NCI-H1694 treated with DMSO at 0.1 percent for 48 hours (cell line): ENCODE measurements around the gene KRTAP5-2.
A peak's percentile ranks its signal among the peaks of the same experiment; 100 is the strongest.

Experiments
- DNase-seq: peaks from one replicate; lab custom pipeline; 2025; lab: John Stamatoyannopoulos, UW

KRTAP5-2 gene

DNA sequence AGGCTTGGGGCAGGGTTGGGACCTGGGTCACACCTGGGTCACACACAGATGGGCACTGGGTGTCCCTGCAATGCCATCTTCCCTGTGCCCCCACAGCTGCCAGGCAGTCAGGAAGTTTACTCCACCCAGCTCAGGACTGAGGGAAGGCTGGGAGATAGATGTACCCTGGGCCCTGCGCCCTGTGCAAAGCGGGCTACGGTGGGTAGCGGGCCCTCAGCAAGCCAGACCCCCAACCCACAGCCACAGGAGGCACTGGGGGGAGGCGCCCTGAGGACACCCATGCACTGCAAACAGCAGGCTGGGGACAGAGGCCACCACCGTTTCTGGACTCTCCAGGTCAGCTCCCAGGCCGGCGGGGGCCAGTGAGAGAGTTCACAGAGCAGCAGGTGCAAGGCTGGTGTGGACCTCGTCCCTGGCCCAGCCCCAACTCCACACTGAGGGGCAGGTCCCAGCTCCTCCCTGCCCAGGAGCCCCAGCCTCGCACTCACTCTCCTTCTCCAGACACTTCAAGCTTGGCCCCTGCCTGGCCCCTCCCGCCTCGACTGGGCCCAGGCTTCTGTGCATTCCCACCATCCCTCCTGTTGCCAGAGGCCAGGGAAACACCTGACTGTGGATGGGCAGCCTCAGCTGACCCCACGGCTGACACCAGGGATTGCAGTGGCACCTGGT is 30.9 kb downstream of the KRTAP5-2 start:
- DNase-seq = no peak

DNA sequence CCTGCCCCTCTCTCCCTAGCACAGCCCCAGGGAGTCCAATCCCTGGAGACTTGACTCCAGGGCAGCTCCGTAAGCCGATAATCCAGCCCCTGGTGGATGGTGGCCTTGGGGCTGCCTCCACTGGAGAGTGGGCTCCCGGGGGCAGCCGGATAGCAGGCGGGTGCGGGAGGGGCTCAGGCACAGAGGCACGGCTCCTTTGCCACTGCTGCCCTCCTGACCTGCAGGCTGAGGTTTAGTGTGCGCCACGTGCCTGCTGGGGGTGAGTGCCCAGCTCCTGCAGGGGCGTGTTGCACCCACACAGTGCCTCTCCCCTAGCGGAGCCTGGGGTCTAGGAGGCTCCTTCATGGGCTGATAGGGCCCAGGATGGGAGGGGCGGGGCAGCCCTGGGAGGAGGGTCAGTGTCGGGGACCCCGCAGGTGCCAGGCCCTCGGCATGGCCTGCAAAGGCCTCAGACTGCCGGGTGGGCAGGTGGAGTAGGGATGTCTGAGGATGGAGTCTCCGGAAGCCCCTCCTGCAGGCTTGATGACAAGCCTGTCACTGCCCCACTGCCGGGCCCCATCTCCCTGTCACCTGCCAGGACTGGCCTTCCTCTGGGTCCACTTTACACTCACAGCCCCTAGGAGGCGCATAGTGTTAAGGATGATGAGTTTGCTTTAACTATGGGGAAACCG is 31.6 kb downstream of the KRTAP5-2 start:
- no peak for DNase-seq

GRCh38 chr11:1565904-1566247 is 32.2 kb downstream of the KRTAP5-2 start:
- no peak for DNase-seq

- DNase-seq = no peak
Observed at GRCh38 chr11:1565173-1565903, 32.8 kb downstream of the KRTAP5-2 start.

- peak; percentile 50 for DNase-seq
Observed at GRCh38 chr11:1564535-1565172, 33.4 kb downstream of the KRTAP5-2 start.

GRCh38 chr11:1563697-1564534 is 34.2 kb downstream of the KRTAP5-2 start:
- DNase-seq = peak; percentile 39

DNA sequence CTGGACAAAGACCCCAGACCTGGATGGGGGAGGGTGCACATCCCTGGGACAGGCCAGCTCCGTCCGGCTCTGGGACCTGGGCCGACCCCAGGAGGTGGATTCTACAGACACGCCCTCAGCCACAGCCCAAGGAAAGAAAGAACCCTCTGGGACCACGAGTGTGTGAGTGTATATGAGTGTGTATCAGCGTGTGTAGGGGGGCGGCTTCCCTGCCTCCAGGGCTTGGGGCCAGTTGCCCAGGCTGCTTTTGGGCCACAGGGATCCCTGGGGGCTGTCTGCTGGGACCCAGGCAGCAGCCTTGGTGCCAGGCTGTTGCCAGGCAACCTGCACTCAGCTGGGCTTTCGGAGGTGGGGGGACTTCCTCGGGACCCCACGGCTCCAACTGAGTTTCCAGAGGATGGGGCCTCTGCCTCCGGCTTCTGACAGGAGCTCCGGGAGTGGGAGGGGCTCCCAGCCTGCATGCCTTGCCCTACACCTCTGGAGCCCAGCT is 34.9 kb downstream of the KRTAP5-2 start:
- no peak for DNase-seq

DNA sequence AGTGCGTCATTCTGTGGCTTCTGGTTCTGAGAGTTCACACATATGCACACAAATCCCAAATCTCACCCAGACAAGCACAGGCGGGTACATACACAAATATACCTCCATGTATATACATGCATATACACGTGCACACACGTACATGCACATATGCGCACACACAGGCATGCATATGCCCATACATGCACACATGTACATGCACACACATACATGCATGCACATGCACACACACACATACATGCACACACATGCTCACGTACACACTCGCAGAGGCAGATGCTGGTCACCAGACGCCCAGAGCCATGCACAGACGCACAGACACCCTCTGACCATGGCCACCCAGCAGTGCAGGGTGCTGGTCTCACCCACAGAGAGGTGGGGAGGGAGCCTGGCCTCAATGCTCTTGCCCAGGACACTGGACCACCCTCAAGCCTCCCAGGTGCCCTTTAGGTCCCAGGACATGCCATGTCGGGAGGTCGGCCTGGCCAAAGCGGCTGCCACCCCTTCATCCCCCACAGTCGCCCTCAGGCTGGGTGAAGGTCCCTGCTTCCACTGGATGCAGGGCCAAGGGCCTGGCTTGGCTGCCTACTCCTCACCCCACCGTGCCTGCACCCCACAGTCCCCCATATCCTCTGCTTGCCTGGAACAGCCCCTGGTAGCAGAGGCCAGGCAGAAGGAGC is 35.5 kb downstream of the KRTAP5-2 start:
- DNase-seq = no peak

- no peak for DNase-seq
Observed at GRCh38 chr11:1561955-1562354, 36.1 kb downstream of the KRTAP5-2 start.

DNA sequence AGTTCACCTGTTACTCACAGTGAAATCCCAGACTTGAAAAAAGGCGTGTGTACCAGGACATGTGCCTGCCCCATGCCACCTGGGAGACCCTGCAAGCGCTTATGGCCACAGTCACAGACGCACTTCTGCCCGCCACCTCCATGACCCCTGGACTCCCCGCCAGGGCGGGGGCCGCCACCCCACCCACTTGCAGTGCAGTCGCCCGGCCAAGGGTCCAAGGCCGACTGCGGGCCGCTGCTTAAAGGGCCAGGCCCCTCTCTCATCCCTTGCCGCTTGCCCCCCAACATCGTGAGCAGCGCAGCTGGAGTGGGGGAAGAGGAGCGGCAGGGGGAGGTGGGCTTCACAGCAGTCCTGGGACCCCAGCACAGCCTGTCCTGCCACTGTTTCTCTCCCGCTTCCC is 36.8 kb downstream of the KRTAP5-2 start:
- DNase-seq = no peak

- DNase-seq = no peak
Observed at GRCh38 chr11:1560649-1561251, 37.3 kb downstream of the KRTAP5-2 start.

- DNase-seq = no peak
Observed at GRCh38 chr11:1560002-1560648, 38.0 kb downstream of the KRTAP5-2 start.

DNA sequence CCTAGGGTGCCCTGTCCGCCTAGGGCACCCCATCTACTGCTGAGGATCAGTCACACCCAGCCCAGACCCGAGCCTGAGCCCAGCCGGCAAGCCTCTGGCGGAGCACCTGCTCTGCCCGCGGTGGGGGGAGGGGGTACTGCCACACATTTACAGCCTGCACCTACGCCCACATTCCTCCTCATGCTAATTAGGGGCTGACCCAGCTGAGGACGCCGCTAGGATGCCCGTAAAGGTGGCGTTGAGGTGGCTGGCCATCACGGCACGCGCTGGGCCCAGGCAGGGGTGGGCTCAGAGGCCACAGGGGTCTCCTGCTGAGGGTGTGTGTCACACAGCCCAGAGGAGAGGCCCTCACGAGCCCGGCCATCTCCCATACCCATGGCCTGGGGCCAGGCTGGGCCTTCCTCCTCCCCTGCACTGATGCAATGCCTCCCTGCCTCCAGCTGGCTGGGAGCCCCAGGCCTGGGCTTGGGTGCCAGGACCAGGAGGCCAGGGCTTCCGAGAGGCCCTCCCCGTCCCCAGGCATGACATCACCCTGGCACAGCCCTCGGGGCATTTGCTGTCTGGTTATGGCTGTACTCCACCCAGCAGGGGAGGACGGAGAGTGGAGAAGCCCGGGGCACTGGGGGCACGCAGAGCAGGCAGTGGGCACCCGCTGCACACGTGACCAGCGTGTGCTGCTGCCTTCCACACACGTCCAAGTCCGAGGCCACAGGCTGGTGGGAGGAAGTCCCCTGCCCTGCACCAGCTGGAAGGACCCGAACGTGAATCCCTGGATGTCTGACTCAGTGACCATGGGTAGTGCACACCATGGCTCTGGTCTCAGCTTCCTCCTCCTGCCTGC is 38.8 kb downstream of the KRTAP5-2 start:
- no peak for DNase-seq

- no peak for DNase-seq
Observed at GRCh38 chr11:1558775-1559110, 39.4 kb downstream of the KRTAP5-2 start.

- DNase-seq = no peak
Observed at GRCh38 chr11:1557904-1558774, 40.0 kb downstream of the KRTAP5-2 start.

DNA sequence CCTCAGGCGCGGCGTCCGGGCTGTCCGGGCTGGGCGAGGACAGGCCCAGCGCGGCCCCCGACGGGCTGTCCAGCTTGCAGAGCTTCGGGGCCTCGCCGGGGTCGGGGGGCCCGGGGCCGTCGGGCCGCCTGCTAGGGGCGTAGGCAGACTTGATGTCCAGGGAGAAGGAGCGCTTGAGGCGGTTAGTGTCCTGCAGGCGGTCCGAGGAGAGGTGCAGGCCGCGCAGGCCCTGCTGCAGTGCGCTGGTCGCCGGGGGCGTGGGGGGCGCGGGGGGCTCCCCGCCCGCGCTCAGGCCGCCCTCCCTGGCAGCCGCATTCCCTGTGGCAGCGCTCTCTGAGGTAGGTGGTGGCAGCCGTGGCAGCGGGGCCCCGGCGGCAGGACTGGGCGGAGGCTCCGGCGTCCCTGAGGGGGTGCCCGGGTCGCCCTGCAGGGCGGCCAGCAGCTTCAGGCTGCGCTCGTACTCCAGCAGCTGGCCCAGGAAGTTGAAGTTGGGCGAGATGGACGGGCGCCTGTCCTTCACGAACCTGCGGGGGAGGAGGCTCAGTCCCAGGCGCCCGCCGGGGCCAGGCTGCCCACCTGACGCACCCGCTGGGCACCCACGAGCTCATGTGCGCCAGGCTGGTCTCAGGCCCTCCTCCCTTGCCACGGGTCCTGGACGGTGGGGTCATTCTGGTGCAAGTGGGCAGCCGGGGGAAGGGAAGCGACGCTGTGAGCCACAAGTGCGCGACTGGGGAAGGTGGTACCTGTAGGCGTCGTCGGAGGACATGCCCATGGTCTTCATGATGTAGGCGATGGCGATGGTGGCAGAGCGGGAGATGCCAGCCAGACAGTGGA is 40.8 kb downstream of the KRTAP5-2 start:
- no peak for DNase-seq

- DNase-seq = no peak
Observed at GRCh38 chr11:1556278-1556902, 41.7 kb downstream of the KRTAP5-2 start.
